D341Med (cell line): ENCODE data around the gene VAT1.
"Not testable (repeated sequence)": the region's sequence is repeated elsewhere in the genome, so short reads cannot be mapped to it uniquely, and the experiment has no call there.

Source experiments
- DNase-seq: peaks from one replicate; pipeline ENCODE4 v3.0.0; 2012; ENCODE audit warnings: low spot score

The VAT1 gene

GRCh38 chr17:42973323-42973722 lies 48.9 kb downstream of the VAT1 start:
- DNase-seq = not testable (repeated sequence)

- DNase-seq = no peak
These were observed 50.6 kb downstream of the VAT1 start for GRCh38 chr17:42971589-42971988.

GRCh38 chr17:42969001-42969581 lies 53.1 kb downstream of the VAT1 start:
- DNase-seq = no peak

GRCh38 chr17:42967925-42968324 lies 54.3 kb downstream of the VAT1 start:
- no peak for DNase-seq
